ENCODE data around the gene TOR1B.
"Not testable (repeated sequence)": the region's sequence is repeated elsewhere in the genome, so short reads cannot be mapped to it uniquely, and the experiment has no call there.

TOR1B gene

DNA sequence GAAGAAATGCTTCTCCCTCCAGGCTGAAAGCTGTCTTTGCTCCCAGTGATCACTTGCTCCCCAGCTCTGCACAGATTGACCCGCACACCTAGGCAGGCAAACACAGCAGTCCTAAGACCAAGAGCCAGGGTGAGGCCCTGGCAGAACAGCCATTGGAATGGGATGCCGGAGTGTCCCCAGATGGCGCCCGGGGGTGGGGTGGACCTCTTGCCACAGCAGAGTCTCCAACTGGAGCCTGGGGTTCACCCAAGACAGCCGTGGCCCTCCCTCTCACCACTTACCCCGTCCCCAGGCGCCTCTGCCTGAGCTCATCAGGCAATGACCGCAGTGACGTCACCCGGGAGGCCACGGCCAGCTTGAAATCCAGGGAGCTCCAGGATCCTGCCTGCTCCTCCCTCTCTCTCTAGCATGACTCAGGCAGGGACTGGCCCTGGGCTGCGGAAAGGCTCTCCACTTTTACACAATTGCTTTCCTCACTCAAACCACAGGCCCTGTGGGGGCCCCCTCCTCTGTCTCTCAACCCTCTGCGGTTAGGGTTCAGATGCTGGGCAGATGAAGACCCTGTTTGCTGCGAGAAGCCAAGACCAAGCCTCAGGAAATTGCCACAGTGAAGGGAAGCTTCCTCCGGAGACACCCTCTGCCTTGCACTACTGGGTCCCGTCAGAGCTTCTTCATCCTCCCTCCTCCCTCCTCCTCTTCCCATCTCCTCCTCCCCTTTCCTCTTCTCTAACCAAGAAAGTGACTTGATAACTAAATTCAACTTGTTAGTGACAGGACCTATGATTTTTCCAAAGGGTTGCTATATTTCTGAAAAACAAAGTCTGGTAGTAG is 25.8 kb upstream of the TOR1B start:
- no peaks in the 10 kb centered on the region for H3K9me3 ChIP-seq (ENCODE audit: insufficient read depth, low read depth, low read length)
- peaks cover 7% of the 10 kb centered on the region for H3K4me1 ChIP-seq (ENCODE audit: insufficient read depth, low read length)
- H3K9ac ChIP-seq (ENCODE audit: low read depth, low read length): no peak overlapping the region
- H3K4me3 ChIP-seq (ENCODE audit: low read length): no peak overlapping the region
- WGBS: 47% methylated on average over 16 of the region's 16 CpGs
- no peaks in the 10 kb centered on the region for H3K36me3 ChIP-seq (ENCODE audit: insufficient read depth, low read length)
- no peaks in the 10 kb centered on the region for H3K27me3 ChIP-seq (ENCODE audit: insufficient read depth, low read length)
- H3K27ac ChIP-seq (ENCODE audit: low read depth, low read length): no peak overlapping the region

DNA sequence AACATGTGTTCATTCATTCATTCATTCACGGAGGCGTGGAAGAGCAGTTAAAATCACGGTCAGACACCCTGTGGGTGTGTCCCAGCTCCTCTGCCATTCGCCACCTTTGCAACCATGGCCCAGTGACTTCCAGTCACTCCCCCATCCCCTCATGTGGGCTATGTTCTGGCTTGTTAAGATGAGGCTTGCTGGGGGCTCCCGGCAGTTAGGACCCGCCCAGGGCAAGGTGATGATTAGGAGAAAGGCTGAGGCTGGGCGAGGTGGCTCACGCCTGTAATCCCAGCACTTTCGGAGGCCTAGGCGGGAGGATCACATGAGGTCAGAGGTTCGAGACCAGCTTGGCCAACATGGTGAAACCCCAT is 25.2 kb upstream of the TOR1B start:
- H3K4me3 ChIP-seq (ENCODE audit: low read length): no peak overlapping the region

DNA sequence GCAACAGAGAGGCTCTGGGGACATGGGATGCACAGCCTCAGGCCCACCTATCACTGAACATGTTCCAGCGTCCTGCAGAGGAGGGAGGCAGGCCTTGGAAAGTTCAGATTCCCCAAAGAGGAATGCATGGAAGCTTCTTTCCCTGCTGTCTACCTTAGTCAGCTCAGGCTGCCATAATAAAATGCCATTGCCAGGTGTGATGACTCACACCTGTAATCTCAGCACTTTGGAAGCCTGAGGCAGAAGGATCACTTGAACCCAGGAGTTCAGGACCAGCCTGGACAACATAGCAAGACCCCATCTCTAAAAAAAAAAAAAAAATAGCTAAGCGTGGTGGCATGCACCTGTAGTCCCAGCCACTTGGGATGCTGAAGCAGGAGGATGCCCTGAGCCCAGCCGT is 24.5 kb upstream of the TOR1B start:
- Histone ChIP-seq H3K4me1 (ENCODE audit: insufficient read depth, low read length) (peaks cover 7% of the 10 kb centered on the region), H3K27me3 (ENCODE audit: insufficient read depth, low read length) (no peaks in the 10 kb centered on the region), H3K9me3 (ENCODE audit: insufficient read depth, low read depth, low read length) (no peaks in the 10 kb centered on the region), H3K27ac (ENCODE audit: low read depth, low read length) (no peak overlapping the region), H3K36me3 (ENCODE audit: insufficient read depth, low read length) (no peaks in the 10 kb centered on the region), H3K9ac (ENCODE audit: low read depth, low read length) (no peak overlapping the region), H3K4me3 (ENCODE audit: low read length) (no peak overlapping the region)
- 88% methylated on average over 3 of the region's 3 CpGs for WGBS

More for the DNA sequence above, 25.2 kb upstream of the TOR1B start:
- no peaks in the 10 kb centered on the region for H3K36me3 ChIP-seq (ENCODE audit: insufficient read depth, low read length)
- H3K27me3 ChIP-seq (ENCODE audit: insufficient read depth, low read length): no peaks in the 10 kb centered on the region
- no peak overlapping the region for H3K27ac ChIP-seq (ENCODE audit: low read depth, low read length)
- peaks cover 7% of the 10 kb centered on the region for H3K4me1 ChIP-seq (ENCODE audit: insufficient read depth, low read length)
- no peaks in the 10 kb centered on the region for H3K9me3 ChIP-seq (ENCODE audit: insufficient read depth, low read depth, low read length)
- WGBS: 81% methylated on average over 11 of the region's 11 CpGs
- no peak overlapping the region for H3K9ac ChIP-seq (ENCODE audit: low read depth, low read length)

DNA sequence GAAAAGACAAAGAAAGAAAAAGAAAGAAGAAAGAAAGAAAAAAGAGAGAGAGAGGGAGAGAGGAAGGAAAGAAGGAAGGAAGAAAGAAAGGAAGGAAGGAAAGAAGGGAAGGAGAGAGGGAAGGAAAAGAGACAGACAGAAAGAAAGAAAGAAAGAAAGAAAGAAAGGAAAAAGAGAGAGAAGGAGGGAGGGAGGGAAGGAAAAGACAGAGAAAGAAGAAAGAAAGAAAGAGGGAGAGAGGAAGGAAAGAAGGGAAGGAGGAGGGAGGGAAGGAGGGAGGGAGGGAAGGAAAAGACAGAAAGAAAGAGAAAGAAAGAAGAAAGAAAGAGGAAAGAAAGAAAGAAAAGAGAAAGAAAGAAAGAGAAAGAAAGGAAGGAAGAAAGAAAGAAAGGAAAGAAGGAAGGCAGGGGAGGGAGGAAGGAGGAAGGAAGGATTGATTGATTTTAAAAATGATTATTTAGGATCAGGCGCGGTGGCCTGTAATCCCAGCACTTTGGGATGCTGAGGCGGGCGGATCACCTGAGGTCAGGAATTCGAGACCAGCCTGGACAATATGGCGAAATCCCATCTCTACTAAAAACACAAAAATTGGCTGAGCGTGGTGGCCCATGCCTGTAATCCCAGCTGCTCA is 23.3 kb upstream of the TOR1B start:
- WGBS: 93% methylated on average over 7 of the region's 7 CpGs
- H3K9me3 ChIP-seq (ENCODE audit: insufficient read depth, low read depth, low read length): no peaks in the 10 kb centered on the region
- no peak overlapping the region for H3K9ac ChIP-seq (ENCODE audit: low read depth, low read length)
- no peak overlapping the region for H3K4me3 ChIP-seq (ENCODE audit: low read length)
- H3K4me1 ChIP-seq (ENCODE audit: insufficient read depth, low read length): peaks cover 7% of the 10 kb centered on the region
- no peaks in the 10 kb centered on the region for H3K36me3 ChIP-seq (ENCODE audit: insufficient read depth, low read length)
- no peaks in the 10 kb centered on the region for H3K27me3 ChIP-seq (ENCODE audit: insufficient read depth, low read length)
- no peak overlapping the region for H3K27ac ChIP-seq (ENCODE audit: low read depth, low read length)

DNA sequence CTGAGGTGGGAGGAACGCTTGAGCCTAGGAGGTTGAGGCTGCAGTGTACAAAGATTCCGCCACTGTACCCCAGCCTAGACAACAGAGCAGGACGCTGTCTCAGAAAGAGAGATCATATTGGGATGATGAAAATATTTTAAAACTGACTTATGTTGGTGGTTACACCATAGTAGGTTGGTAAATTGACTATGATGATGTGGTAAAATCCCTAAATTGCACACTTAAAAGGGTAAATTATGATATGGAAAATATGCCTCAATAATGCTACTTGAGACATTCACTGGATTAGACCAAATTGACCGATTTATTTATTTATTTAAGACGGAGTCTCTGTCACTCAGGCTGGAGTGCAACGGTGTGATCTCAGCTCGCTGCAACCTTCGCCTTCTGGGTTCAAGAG is 21.9 kb upstream of the TOR1B start:
- H3K9ac ChIP-seq (ENCODE audit: low read depth, low read length): no peak overlapping the region
- H3K9me3 ChIP-seq (ENCODE audit: insufficient read depth, low read depth, low read length): no peaks in the 10 kb centered on the region
- H3K27ac ChIP-seq (ENCODE audit: low read depth, low read length): no peak overlapping the region
- peaks cover 7% of the 10 kb centered on the region for H3K4me1 ChIP-seq (ENCODE audit: insufficient read depth, low read length)
- H3K27me3 ChIP-seq (ENCODE audit: insufficient read depth, low read length): no peaks in the 10 kb centered on the region
- 93% methylated on average over 8 of the region's 8 CpGs for WGBS
- no peak overlapping the region for H3K4me3 ChIP-seq (ENCODE audit: low read length)
- H3K36me3 ChIP-seq (ENCODE audit: insufficient read depth, low read length): no peaks in the 10 kb centered on the region

DNA sequence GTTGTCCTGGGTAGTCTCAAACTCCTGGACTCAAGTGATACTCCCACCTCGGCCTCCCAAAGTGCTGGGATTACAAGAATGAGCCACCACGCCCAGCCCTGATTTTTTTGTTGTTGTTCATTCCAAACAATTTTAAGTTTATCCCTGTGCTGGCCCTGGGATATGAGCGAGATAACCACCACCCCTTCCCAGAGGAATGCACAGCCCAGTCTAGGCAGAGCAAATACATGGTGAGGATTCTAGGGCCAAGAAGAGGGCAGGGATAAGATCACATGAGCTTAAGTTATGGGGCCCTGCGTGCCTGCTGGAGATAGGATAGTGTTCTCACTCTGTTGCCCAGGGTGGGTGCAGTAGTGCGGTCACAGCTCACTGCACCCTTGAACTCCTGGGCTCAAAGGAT is 21.0 kb upstream of the TOR1B start:
- Histone ChIP-seq H3K27me3 (ENCODE audit: insufficient read depth, low read length) (no peaks in the 10 kb centered on the region), H3K4me1 (ENCODE audit: insufficient read depth, low read length) (peaks cover under 1% of the 10 kb centered on the region; the same call in 1 of the 2 replicates), H3K9ac (ENCODE audit: low read depth, low read length) (no peak overlapping the region), H3K9me3 (ENCODE audit: insufficient read depth, low read depth, low read length) (no peaks in the 10 kb centered on the region), H3K4me3 (ENCODE audit: low read length) (no peak overlapping the region), H3K36me3 (ENCODE audit: insufficient read depth, low read length) (no peaks in the 10 kb centered on the region), H3K27ac (ENCODE audit: low read depth, low read length) (no peak overlapping the region)
- 90% methylated on average over 5 of the region's 5 CpGs for whole genome bisulfite sequencing

DNA sequence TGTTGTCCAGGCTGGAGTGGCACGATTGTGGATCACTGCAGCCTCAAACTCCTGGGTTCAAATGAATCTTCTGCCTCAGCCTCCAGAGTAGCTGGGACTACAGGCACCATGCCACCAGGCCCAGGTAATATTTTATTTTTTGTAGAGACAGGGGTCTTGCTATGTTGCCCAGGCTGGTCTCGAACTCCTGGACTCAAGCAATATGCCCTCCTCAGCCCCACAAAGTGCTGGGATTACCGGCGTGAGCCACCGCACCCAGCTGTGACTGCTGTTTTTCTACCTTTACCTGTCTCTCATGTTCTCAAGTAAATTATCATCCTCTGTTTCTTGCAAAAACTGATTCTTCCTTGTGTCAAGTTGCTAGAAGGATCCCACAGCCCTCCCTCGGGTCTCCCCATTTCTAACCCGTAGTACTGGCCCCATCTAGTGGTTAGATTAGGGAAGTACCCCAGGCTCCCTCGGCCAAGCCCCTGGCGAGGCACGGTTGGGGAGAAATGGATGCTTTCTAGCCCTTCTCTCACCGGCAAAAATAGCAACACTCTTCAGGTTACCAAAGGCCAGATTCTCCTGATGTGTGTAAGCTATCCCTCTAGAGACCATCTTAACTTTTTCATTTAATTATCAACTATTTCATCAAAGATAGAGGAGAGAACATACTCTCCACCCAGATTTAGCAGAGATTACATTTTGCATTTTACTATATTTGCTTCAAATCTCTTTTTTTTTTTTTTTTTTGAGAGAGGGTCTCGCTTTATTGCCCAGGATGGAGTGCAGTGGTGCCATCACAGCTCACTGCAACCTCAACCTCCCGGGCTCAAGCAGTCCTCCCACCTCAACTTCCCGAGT is 19.2 kb upstream of the TOR1B start:
- H3K9ac ChIP-seq (ENCODE audit: low read depth, low read length): no peak overlapping the region

DNA sequence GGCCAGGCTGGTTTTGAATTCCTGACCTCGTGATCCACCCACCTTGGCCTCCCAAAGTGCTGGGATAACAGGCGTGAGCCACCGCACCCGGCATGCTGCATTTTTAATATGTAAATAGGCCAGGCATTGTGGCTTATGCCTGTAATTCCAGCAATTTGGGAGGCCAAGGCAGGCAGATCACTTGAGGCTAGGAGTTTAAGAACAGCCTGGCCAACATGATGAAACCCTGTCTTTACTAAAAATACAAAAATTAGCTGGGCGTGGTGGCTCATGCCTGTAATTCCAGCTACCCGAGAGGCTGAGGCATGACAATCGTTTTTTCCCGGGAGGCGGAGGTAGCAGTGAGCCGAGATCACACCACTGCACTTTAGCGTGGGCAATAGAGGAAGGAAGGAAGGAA is 18.0 kb upstream of the TOR1B start:
- H3K4me1 ChIP-seq (ENCODE audit: insufficient read depth, low read length); H3K27ac ChIP-seq (ENCODE audit: low read depth, low read length): not testable (repeated sequence)
- WGBS: 82% methylated on average over 11 of the region's 11 CpGs

More for the DNA sequence above, 19.2 kb upstream of the TOR1B start:
- no peaks in the 10 kb centered on the region for H3K4me1 ChIP-seq (ENCODE audit: insufficient read depth, low read length)
- no peak overlapping the region for H3K4me3 ChIP-seq (ENCODE audit: low read length)
- no peak overlapping the region for H3K27ac ChIP-seq (ENCODE audit: low read depth, low read length)
- no peaks in the 10 kb centered on the region for H3K9me3 ChIP-seq (ENCODE audit: insufficient read depth, low read depth, low read length)
- H3K27me3 ChIP-seq (ENCODE audit: insufficient read depth, low read length): no peaks in the 10 kb centered on the region
- WGBS: 46% methylated on average over 14 of the region's 14 CpGs
- H3K36me3 ChIP-seq (ENCODE audit: insufficient read depth, low read length): no peaks in the 10 kb centered on the region

DNA sequence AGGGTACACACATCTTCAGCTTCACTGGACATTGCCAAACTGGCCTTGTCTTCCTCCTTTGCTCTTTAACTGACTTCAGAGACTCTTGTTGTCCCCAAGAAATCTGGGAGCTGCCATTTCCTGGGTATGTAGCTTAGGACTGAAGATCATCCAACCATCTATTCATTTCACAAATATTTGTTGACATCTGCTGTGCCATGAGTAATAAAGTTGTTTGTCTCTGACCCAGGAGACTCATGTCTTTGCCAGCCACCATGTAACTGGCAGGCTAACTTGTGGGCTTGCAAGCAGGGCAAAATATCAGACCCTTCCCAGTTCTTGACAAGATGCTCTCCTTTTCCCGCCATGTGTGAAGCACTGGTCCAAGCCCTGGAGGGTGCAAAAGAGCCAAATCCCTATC is 17.1 kb upstream of the TOR1B start:
- H3K27ac ChIP-seq (ENCODE audit: low read depth, low read length): no peak overlapping the region
- no peak overlapping the region for H3K4me3 ChIP-seq (ENCODE audit: low read length)
- H3K9ac ChIP-seq (ENCODE audit: low read depth, low read length): no peak overlapping the region
- H3K27me3 ChIP-seq (ENCODE audit: insufficient read depth, low read length): no peaks in the 10 kb centered on the region
- no peaks in the 10 kb centered on the region for H3K4me1 ChIP-seq (ENCODE audit: insufficient read depth, low read length)
- H3K36me3 ChIP-seq (ENCODE audit: insufficient read depth, low read length): no peaks in the 10 kb centered on the region
- H3K9me3 ChIP-seq (ENCODE audit: insufficient read depth, low read depth, low read length): no peaks in the 10 kb centered on the region
- 100% methylated on average over 1 of the region's 1 CpG for WGBS

More for the DNA sequence above, 18.0 kb upstream of the TOR1B start:
- not testable (repeated sequence) for H3K36me3 ChIP-seq (ENCODE audit: insufficient read depth, low read length); H3K9ac ChIP-seq (ENCODE audit: low read depth, low read length); H3K4me3 ChIP-seq (ENCODE audit: low read length); H3K9me3 ChIP-seq (ENCODE audit: insufficient read depth, low read depth, low read length); H3K27me3 ChIP-seq (ENCODE audit: insufficient read depth, low read length)

DNA sequence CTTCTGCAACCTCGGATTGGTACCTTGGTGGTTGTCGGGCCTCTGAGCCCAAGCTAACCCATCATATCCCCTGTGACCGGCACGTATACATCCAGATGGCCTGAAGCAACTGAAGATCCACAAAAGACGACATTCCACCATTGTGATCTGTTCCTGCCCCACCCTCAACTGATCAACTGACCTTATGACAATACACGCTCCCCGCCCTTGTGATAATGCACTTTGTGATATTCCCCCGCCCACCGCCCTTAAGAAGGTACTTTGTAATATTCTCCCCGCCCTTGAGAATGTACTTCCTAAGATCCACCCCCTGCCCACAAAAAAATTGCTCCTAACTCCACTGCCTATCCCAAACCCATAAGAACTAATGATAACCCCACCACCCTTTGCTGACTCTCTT is 16.5 kb upstream of the TOR1B start:
- no peaks in the 10 kb centered on the region for H3K27me3 ChIP-seq (ENCODE audit: insufficient read depth, low read length)
- 91% methylated on average over 10 of the region's 10 CpGs for WGBS
- no peaks in the 10 kb centered on the region for H3K9me3 ChIP-seq (ENCODE audit: insufficient read depth, low read depth, low read length)
- H3K27ac ChIP-seq (ENCODE audit: low read depth, low read length): no peak overlapping the region
- no peaks in the 10 kb centered on the region for H3K36me3 ChIP-seq (ENCODE audit: insufficient read depth, low read length)
- H3K9ac ChIP-seq (ENCODE audit: low read depth, low read length): no peak overlapping the region
- H3K4me1 ChIP-seq (ENCODE audit: insufficient read depth, low read length): no peaks in the 10 kb centered on the region
- no peak overlapping the region for H3K4me3 ChIP-seq (ENCODE audit: low read length)

DNA sequence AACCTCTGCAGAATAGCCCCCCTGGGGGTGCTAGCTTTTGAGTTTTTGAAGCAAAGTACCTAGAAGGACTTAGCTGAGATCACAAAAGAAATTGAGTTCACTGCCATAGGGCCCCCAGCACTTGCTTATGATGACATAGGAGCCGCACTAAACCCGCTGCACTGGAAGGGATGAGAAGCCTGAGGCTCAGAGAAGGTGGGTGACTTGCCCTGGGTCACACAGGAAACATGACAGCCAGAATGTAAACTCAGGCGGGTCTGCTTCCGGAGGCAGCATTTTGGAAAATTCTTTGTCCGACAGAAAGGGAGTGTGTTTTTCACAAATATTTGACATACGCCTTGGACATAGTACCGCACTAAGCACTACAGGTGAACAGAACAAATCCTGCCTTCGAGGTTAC is 8.4 kb upstream of the TOR1B start:
- H3K27me3 ChIP-seq (ENCODE audit: insufficient read depth, low read length): peaks cover 3% of the 10 kb centered on the region; the same call in 1 of the 2 replicates
- H3K9me3 ChIP-seq (ENCODE audit: insufficient read depth, low read depth, low read length): no peaks in the 10 kb centered on the region
- H3K36me3 ChIP-seq (ENCODE audit: insufficient read depth, low read length): no peaks in the 10 kb centered on the region
- H3K4me1 ChIP-seq (ENCODE audit: insufficient read depth, low read length): no peaks in the 10 kb centered on the region
- H3K9ac ChIP-seq (ENCODE audit: low read depth, low read length): no peak overlapping the region
- H3K27ac ChIP-seq (ENCODE audit: low read depth, low read length): no peak overlapping the region
- no peak overlapping the region for H3K4me3 ChIP-seq (ENCODE audit: low read length)
- 91% methylated on average over 8 of the region's 8 CpGs for WGBS
